ENCODE data around the gene NRGN.

DNA sequence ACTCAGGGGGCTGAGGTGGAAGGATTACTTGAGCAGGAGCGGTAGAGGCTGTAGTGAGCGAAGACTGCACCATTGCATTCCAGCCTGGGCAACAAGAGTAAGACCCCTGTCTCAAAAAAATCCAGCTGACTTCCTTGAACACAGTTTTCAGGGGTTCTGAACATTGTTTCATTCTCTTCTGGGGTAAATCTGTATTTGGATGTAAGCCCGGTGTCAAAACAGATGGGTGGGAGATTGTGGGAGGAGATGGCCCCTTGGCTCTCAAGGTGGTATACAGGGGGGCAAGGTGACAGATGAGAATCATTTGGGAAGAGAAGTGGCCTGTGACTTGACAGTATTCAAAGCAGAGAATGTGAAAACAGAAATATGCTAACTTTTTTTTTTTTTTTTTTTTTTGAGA is 17.6 kb downstream of the NRGN start:
- no peak for TF ChIP-seq POLR2A (IDR thresholded peaks at IDR 0.05)
- TF ChIP-seq, protein P1, sequence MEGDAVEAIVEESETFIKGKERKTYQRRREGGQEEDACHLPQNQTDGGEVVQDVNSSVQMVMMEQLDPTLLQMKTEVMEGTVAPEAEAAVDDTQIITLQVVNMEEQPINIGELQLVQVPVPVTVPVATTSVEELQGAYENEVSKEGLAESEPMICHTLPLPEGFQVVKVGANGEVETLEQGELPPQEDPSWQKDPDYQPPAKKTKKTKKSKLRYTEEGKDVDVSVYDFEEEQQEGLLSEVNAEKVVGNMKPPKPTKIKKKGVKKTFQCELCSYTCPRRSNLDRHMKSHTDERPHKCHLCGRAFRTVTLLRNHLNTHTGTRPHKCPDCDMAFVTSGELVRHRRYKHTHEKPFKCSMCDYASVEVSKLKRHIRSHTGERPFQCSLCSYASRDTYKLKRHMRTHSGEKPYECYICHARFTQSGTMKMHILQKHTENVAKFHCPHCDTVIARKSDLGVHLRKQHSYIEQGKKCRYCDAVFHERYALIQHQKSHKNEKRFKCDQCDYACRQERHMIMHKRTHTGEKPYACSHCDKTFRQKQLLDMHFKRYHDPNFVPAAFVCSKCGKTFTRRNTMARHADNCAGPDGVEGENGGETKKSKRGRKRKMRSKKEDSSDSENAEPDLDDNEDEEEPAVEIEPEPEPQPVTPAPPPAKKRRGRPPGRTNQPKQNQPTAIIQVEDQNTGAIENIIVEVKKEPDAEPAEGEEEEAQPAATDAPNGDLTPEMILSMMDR (IDR thresholded peaks at IDR 0.05): no peak
